Breast epithelium (tissue), 4 donors: ENCODE measurements around the gene ZMAT5. TPM values are rescaled to one million over a fixed set of nuclear protein-coding genes. Genes with fewer than 3 reads are reported as not detected.

Experiments
- DNase-seq, 2 donors: peaks; one replicate each; pipeline ENCODE4 v3.0.0-alpha.2; 2019; ENCODE audit warnings: low spot score in 2 of 2
- H3K27ac ChIP-seq, 2 donors: fragments of 200-600 bp; sonication (generic) in 1 of 2; one replicate each; pipeline ENCODE4 v1.5.1; 2016 to 2019; ENCODE audit warnings: mild to moderate bottlenecking in 1 of 2
- H3K27me3 ChIP-seq, 2 donors: fragments of 200-600 bp; sonication (generic) in 1 of 2; one replicate each; pipeline versions ENCODE4 v1.5.1 to v1.6.0; 2017 to 2019; ENCODE audit warnings: control low read depth in 1 of 2, mild to moderate bottlenecking in 1 of 2
- H3K36me3 ChIP-seq: fragments of 200-600 bp; one replicate; pipeline ENCODE4 v1.5.1; 2019
- H3K4me1 ChIP-seq, 2 donors: fragments of 200-600 bp; sonication (generic); one replicate each; pipeline ENCODE4 v1.5.1; 2016 to 2019; ENCODE audit warnings: control low read depth in 1 of 2
- H3K4me3 ChIP-seq, 3 donors: fragments of 200-600 bp; sonication (generic); 1 replicate in 2 of 3; 2 replicates in 1 of 3; pipeline ENCODE4 v1.5.1; 2016 to 2019; ENCODE audit warnings: mild to moderate bottlenecking in 3 of 3, moderate library complexity in 2 of 3
- H3K9me3 ChIP-seq, 2 donors: fragments of 200-600 bp; sonication (generic) in 1 of 2; one replicate each; pipeline ENCODE4 v1.5.1; 2016 to 2019; ENCODE audit warnings: control low read depth in 1 of 2
- CTCF ChIP-seq, 3 donors: fragments of 450-650 bp; IDR thresholded peaks; one replicate each; pipeline ENCODE4 v1.5.1; 2016 to 2017; ENCODE audit warnings: antibody characterized with exemption in 3 of 3, mild to moderate bottlenecking in 3 of 3, moderate library complexity in 3 of 3
- POLR2A ChIP-seq: fragments of 450-650 bp; IDR thresholded peaks from one replicate; pipeline ENCODE4 v1.6.1; 2016; ENCODE audit warnings: antibody characterized with exemption, mild to moderate bottlenecking, moderate library complexity
- POLR2AphosphoS5 ChIP-seq, 3 donors: sonication (generic); formaldehyde crosslinking; IDR thresholded peaks; one replicate each; pipeline ENCODE4 v1.6.1; 2017; ENCODE audit warnings: antibody characterized with exemption in 3 of 3
- intact Hi-C: fragments of 100-400 bp; cut with DNase I; formaldehyde crosslinking; loops from one replicate; pipeline ENCODE4 v1.15.1; 2023; ENCODE audit warnings: low total_unique reads
- total RNA-seq, 3 donors: library from RNA; depleted of rRNA; stranded (reverse); fragments of >200 nt; gene quantifications; one replicate each; pipeline ENCODE4 v1.1.0, GENCODE V29; 2016

ZMAT5 gene
- total RNA-seq, 3 donors from 2014 or later, result 22.5 to 26.2 (median 23.0) TPM

DNA sequence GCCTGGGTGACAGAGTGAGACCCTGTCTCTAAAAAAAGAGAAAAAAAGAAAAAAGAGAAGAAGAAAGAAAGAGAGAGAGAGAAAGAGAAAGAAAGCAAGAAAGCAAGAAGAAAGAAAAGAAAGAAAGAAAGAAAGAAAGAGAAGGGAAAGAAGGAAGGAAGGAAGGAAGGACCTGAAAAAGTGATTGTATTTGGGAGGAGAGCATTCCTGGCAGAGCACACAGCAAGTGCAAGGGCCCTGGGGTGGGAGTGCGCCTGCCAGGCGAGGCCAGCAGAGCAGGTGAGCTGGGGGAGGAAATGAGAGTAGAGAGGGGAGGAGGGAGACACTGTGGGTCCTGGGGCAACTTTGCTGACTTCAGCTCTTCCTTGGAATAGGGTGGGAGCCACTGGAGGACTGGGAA is 54.7 kb downstream of the ZMAT5 start:
- H3K9me3 ChIP-seq, result no peaks in the 10 kb centered on the region
- H3K4me1 ChIP-seq, result no peaks in the 10 kb centered on the region
- intact Hi-C loops, result loop anchor here (5.0 kb wide), 1 partner anchor 790 kb away; no protein-coding TSS in a partner anchor
- H3K27me3 ChIP-seq, result peaks cover 0 to 8% of the 10 kb centered on the region in 2 donors
- H3K4me3 ChIP-seq, result no peak overlapping the region
- no peak for DNase-seq
- TF ChIP-seq POLR2AphosphoS5 (IDR thresholded peaks at IDR 0.05) (no peak), POLR2A (no peak), CTCF (IDR thresholded peaks at IDR 0.05) (no peak)
- H3K36me3 ChIP-seq, result no peaks in the 10 kb centered on the region
- H3K27ac ChIP-seq, result no peak overlapping the region

GRCh38 chr22:29710922-29711593 is 55.7 kb downstream of the ZMAT5 start:
- DNase-seq, result no peak
- H3K27me3 ChIP-seq, result peaks cover 0 to 12% of the 10 kb centered on the region in 2 donors
- intact Hi-C loops, result loop anchor here (5.0 kb wide), 1 partner anchor 791 kb away; no protein-coding TSS in a partner anchor

DNA sequence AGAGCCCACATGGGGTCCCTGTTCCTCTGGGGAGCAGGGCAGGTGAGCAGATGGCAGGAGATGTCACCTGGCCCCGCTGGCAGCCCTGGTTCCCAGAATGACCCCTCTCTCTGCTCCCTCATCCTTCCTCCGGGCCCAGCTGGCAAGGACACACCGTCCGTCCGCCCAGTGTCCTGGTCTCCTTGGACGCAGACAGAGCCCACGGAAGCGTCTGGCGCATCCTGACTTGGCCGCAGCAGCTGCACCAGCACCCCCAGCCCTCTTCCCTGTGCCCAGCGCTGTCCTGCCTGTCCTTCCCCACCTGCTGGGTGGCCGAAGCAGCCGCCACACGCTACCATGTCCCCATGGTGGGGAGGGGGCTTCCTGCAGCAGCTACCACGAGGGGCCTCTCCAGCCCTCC is 56.6 kb downstream of the ZMAT5 start:
- H3K27me3 ChIP-seq, result peaks cover 0 to 12% of the 10 kb centered on the region in 2 donors
- no peak for TF ChIP-seq POLR2AphosphoS5 (IDR thresholded peaks at IDR 0.05)
- TF ChIP-seq CTCF (IDR thresholded peaks at IDR 0.05), result no peak
- no peak for TF ChIP-seq POLR2A
- no peaks in the 10 kb centered on the region for H3K4me1 ChIP-seq
- DNase-seq, result no peak
- no peak overlapping the region for H3K27ac ChIP-seq
- no peaks in the 10 kb centered on the region for H3K9me3 ChIP-seq
- H3K4me3 ChIP-seq, result no peak overlapping the region
- H3K36me3 ChIP-seq, result no peaks in the 10 kb centered on the region
- intact Hi-C loops, result loop anchor here (5.0 kb wide), 1 partner anchor 792 kb away; no protein-coding TSS in a partner anchor

More at GRCh38 chr22:29710922-29711593, 55.7 kb downstream of the ZMAT5 start:
- H3K36me3 ChIP-seq, result no peaks in the 10 kb centered on the region
- H3K9me3 ChIP-seq, result no peaks in the 10 kb centered on the region
- no peak overlapping the region for H3K4me3 ChIP-seq
- no peaks in the 10 kb centered on the region for H3K4me1 ChIP-seq
- H3K27ac ChIP-seq, result no peak overlapping the region
- TF ChIP-seq POLR2A (no peak), CTCF (IDR thresholded peaks at IDR 0.05) (no peak), POLR2AphosphoS5 (IDR thresholded peaks at IDR 0.05) (no peak)

DNA sequence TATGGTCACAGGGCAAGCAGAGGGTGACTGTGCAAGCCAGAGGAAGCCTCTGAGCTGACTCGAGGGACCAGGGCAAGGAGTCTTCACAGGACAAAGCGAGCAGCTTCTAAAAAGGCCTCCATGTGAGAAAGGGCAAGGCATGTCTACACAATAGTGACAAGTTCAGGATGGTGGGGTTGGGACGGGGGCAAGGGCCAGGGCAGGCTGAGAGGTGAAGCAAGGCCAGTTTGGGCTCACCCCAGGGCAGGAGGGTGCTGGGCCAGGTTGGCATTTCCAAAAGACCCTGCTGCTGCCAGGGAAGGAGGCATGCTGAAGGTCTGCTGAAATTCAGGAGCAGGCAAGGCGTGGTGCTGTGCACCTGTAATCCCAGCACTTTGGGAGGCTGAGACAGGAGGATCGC is 59.3 kb downstream of the ZMAT5 start:
- H3K9me3 ChIP-seq, result no peaks in the 10 kb centered on the region
- no peak for DNase-seq
- H3K4me3 ChIP-seq, result no peak overlapping the region
- H3K4me1 ChIP-seq, result no peaks in the 10 kb centered on the region
- H3K27me3 ChIP-seq, result peaks cover 0 to 23% of the 10 kb centered on the region in 2 donors
- H3K36me3 ChIP-seq, result no peaks in the 10 kb centered on the region
- TF ChIP-seq POLR2AphosphoS5 (IDR thresholded peaks at IDR 0.05) (no peak), POLR2A (no peak), CTCF (IDR thresholded peaks at IDR 0.05) (no peak)
- H3K27ac ChIP-seq, result no peak overlapping the region
- intact Hi-C loops, result loop anchor here (5.0 kb wide), 1 partner anchor 525 kb away; no protein-coding TSS in a partner anchor

- H3K4me3 ChIP-seq, result no peak overlapping the region
- intact Hi-C loops, result loop anchor here (5.0 kb wide), 1 partner anchor 525 kb away; no protein-coding TSS in a partner anchor
- no peak for TF ChIP-seq CTCF (IDR thresholded peaks at IDR 0.05)
- no peaks in the 10 kb centered on the region for H3K9me3 ChIP-seq
- H3K4me1 ChIP-seq, result no peaks in the 10 kb centered on the region
- peaks cover 0 to 25% of the 10 kb centered on the region in 2 donors for H3K27me3 ChIP-seq
- H3K36me3 ChIP-seq, result no peaks in the 10 kb centered on the region
- DNase-seq, result no peak
- no peak overlapping the region for H3K27ac ChIP-seq
These were observed 59.8 kb downstream of the ZMAT5 start for GRCh38 chr22:29707010-29707409.
